ENCODE data around the gene OR2AG1.

Gene OR2AG1

GRCh38 chr11:6745018-6745417 is 37.8 kb upstream of the OR2AG1 start:
- Histone ChIP-seq H3K4me2 (ENCODE audit: insufficient read depth, low read length, poor library complexity, severe bottlenecking) (no peak overlapping the region), H2BK120ac (ENCODE audit: low read depth, low read length) (no peak overlapping the region), H3K23ac (ENCODE audit: low read depth, low read length, poor library complexity) (no peak overlapping the region), H3K9ac (ENCODE audit: low read depth, low read length, poor library complexity) (no peak overlapping the region), H4K91ac (ENCODE audit: low read depth, low read length, poor library complexity) (no peak overlapping the region), H3K27me3 (ENCODE audit: control insufficient read depth in 3 of 3, insufficient read depth in 3 of 3, low read depth in 1 of 3, low read length in 3 of 3) (no peaks in the 10 kb centered on the region), H3K79me1 (ENCODE audit: low read depth, low read length) (no peaks in the 10 kb centered on the region), H3K36me3 (replicated peaks in 1 of 2; ENCODE audit: control insufficient read depth in 2 of 2, insufficient read depth in 2 of 2, low read length in 2 of 2) (no peaks in the 10 kb centered on the region), H2BK15ac (ENCODE audit: low read length) (no peak overlapping the region), H3K4me1 (ENCODE audit: control insufficient read depth in 2 of 2, insufficient read depth in 1 of 2, low read depth in 1 of 2, low read length in 2 of 2) (no peaks in the 10 kb centered on the region), H3K27ac (replicated peaks; ENCODE audit: low read length) (no peak overlapping the region), H3K14ac (ENCODE audit: low read length) (no peak overlapping the region), H3K18ac (ENCODE audit: low read length) (no peak overlapping the region), H2BK5ac (ENCODE audit: low read length) (no peak overlapping the region), H3K4ac (ENCODE audit: low read length) (no peak overlapping the region), H4K8ac (ENCODE audit: low read depth, low read length) (no peak overlapping the region), H2AFZ (ENCODE audit: low read length) (no peak overlapping the region), H3K4me3 (ENCODE audit: low read length in 2 of 2) (no peak overlapping the region), H2BK12ac (ENCODE audit: low read length) (no peak overlapping the region), H3K9me3 (replicated peaks in 1 of 2; ENCODE audit: control insufficient read depth in 2 of 2, insufficient read depth in 1 of 2, low read depth in 1 of 2, low read length in 2 of 2) (no peaks in the 10 kb centered on the region), H2AK5ac (ENCODE audit: low read depth, low read length) (no peak overlapping the region)
- DNase-seq (ENCODE audit: low spot score) = no peak
- 100% methylated on average over 1 of the region's 4 CpGs; no CpG with 5 or more reads in 1 of the 2 donors for WGBS, 2 donors (ENCODE audit: extremely low coverage in 2 of 2, insufficient read length in 2 of 2, insufficient replicate concordance in 1 of 2)

GRCh38 chr11:6745465-6746015 is 37.3 kb upstream of the OR2AG1 start:
- no peak overlapping the region for H2BK15ac ChIP-seq (ENCODE audit: low read length)
- no peak overlapping the region for H2BK5ac ChIP-seq (ENCODE audit: low read length)
- H2AK5ac ChIP-seq (ENCODE audit: low read depth, low read length) = no peak overlapping the region
- H4K91ac ChIP-seq (ENCODE audit: low read depth, low read length, poor library complexity) = no peak overlapping the region
- H3K79me1 ChIP-seq (ENCODE audit: low read depth, low read length) = no peaks in the 10 kb centered on the region
- H3K9me3 ChIP-seq (replicated peaks in 1 of 2; ENCODE audit: control insufficient read depth in 2 of 2, insufficient read depth in 1 of 2, low read depth in 1 of 2, low read length in 2 of 2) = no peaks in the 10 kb centered on the region
- no CpG with 5 or more reads among the region's 2 CpGs for whole genome bisulfite sequencing, 2 donors (ENCODE audit: extremely low coverage in 2 of 2, insufficient read length in 2 of 2, insufficient replicate concordance in 1 of 2)
- no peak overlapping the region for H3K27ac ChIP-seq (replicated peaks; ENCODE audit: low read length)
- H3K4me3 ChIP-seq (ENCODE audit: low read length in 2 of 2) = no peak overlapping the region
- H2AFZ ChIP-seq (ENCODE audit: low read length) = no peak overlapping the region
- H3K27me3 ChIP-seq (ENCODE audit: control insufficient read depth in 3 of 3, insufficient read depth in 3 of 3, low read depth in 1 of 3, low read length in 3 of 3) = no peaks in the 10 kb centered on the region
- no peak overlapping the region for H3K4me2 ChIP-seq (ENCODE audit: insufficient read depth, low read length, poor library complexity, severe bottlenecking)
- H3K18ac ChIP-seq (ENCODE audit: low read length) = no peak overlapping the region
- no peak overlapping the region for H3K9ac ChIP-seq (ENCODE audit: low read depth, low read length, poor library complexity)
- H3K4me1 ChIP-seq (ENCODE audit: control insufficient read depth in 2 of 2, insufficient read depth in 1 of 2, low read depth in 1 of 2, low read length in 2 of 2) = no peaks in the 10 kb centered on the region
- H3K14ac ChIP-seq (ENCODE audit: low read length) = no peak overlapping the region
- H3K36me3 ChIP-seq (replicated peaks in 1 of 2; ENCODE audit: control insufficient read depth in 2 of 2, insufficient read depth in 2 of 2, low read length in 2 of 2) = no peaks in the 10 kb centered on the region
- H4K8ac ChIP-seq (ENCODE audit: low read depth, low read length) = no peak overlapping the region
- DNase-seq (ENCODE audit: low spot score) = no peak
- no peak overlapping the region for H2BK120ac ChIP-seq (ENCODE audit: low read depth, low read length)
- H3K23ac ChIP-seq (ENCODE audit: low read depth, low read length, poor library complexity) = no peak overlapping the region
- no peak overlapping the region for H2BK12ac ChIP-seq (ENCODE audit: low read length)
- H3K4ac ChIP-seq (ENCODE audit: low read length) = no peak overlapping the region

DNA sequence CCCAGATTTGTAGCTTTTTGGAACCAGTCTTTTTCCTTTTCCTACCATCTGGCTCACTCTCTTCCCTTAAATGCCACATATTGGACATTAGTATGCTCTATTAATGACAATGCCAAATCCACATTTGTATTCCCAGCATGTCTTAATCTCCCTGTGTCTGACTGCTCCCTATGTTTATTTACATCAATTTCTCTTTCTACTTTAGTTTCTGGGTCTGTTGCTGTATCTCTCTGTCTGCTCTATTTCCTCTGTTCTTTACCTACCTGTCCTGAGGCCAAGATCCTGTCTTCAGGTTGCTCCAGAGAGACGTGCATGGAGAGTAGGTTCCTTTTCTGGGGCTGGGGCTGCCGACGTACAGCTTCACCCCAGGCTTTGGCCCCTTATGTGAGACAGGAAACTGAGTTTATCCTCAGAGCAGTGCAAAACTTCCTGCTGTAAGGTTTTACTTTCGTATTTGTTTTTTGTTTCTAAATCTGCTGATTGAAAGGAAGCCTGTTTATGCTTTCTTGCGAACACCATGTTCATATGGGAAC is 36.7 kb upstream of the OR2AG1 start:
- no peak overlapping the region for H2BK5ac ChIP-seq (ENCODE audit: low read length)
- no peaks in the 10 kb centered on the region for H3K79me1 ChIP-seq (ENCODE audit: low read depth, low read length)
- no peaks in the 10 kb centered on the region for H3K4me1 ChIP-seq (ENCODE audit: control insufficient read depth in 2 of 2, insufficient read depth in 1 of 2, low read depth in 1 of 2, low read length in 2 of 2)
- no peak overlapping the region for H3K4ac ChIP-seq (ENCODE audit: low read length)
- no peak overlapping the region for H3K18ac ChIP-seq (ENCODE audit: low read length)
- H3K4me3 ChIP-seq (ENCODE audit: low read length in 2 of 2) = no peak overlapping the region
- H2BK120ac ChIP-seq (ENCODE audit: low read depth, low read length) = no peak overlapping the region
- no peak overlapping the region for H2AK5ac ChIP-seq (ENCODE audit: low read depth, low read length)
- no peak overlapping the region for H3K23ac ChIP-seq (ENCODE audit: low read depth, low read length, poor library complexity)
- no peak overlapping the region for H3K4me2 ChIP-seq (ENCODE audit: insufficient read depth, low read length, poor library complexity, severe bottlenecking)
- no peak overlapping the region for H2BK15ac ChIP-seq (ENCODE audit: low read length)
- H3K36me3 ChIP-seq (replicated peaks in 1 of 2; ENCODE audit: control insufficient read depth in 2 of 2, insufficient read depth in 2 of 2, low read length in 2 of 2) = no peaks in the 10 kb centered on the region
- no CpG with 5 or more reads among the region's 5 CpGs for WGBS, 2 donors (ENCODE audit: extremely low coverage in 2 of 2, insufficient read length in 2 of 2, insufficient replicate concordance in 1 of 2)
- no peak overlapping the region for H3K14ac ChIP-seq (ENCODE audit: low read length)
- H3K27ac ChIP-seq (replicated peaks; ENCODE audit: low read length) = no peak overlapping the region
- H2AFZ ChIP-seq (ENCODE audit: low read length) = no peak overlapping the region
- no peaks in the 10 kb centered on the region for H3K9me3 ChIP-seq (replicated peaks in 1 of 2; ENCODE audit: control insufficient read depth in 2 of 2, insufficient read depth in 1 of 2, low read depth in 1 of 2, low read length in 2 of 2)
- H2BK12ac ChIP-seq (ENCODE audit: low read length) = no peak overlapping the region
- H4K91ac ChIP-seq (ENCODE audit: low read depth, low read length, poor library complexity) = no peak overlapping the region
- DNase-seq (ENCODE audit: low spot score) = no peak
- H3K9ac ChIP-seq (ENCODE audit: low read depth, low read length, poor library complexity) = no peak overlapping the region
- H3K27me3 ChIP-seq (ENCODE audit: control insufficient read depth in 3 of 3, insufficient read depth in 3 of 3, low read depth in 1 of 3, low read length in 3 of 3) = no peaks in the 10 kb centered on the region
- H4K8ac ChIP-seq (ENCODE audit: low read depth, low read length) = no peak overlapping the region

- Histone ChIP-seq H3K27ac (replicated peaks; ENCODE audit: low read length) (no peak overlapping the region), H2BK5ac (ENCODE audit: low read length) (no peak overlapping the region), H3K27me3 (ENCODE audit: control insufficient read depth in 3 of 3, insufficient read depth in 3 of 3, low read depth in 1 of 3, low read length in 3 of 3) (no peaks in the 10 kb centered on the region), H3K79me1 (ENCODE audit: low read depth, low read length) (no peaks in the 10 kb centered on the region), H2BK15ac (ENCODE audit: low read length) (no peak overlapping the region), H3K36me3 (replicated peaks in 1 of 2; ENCODE audit: control insufficient read depth in 2 of 2, insufficient read depth in 2 of 2, low read length in 2 of 2) (no peaks in the 10 kb centered on the region), H3K14ac (ENCODE audit: low read length) (no peak overlapping the region), H3K9me3 (replicated peaks in 1 of 2; ENCODE audit: control insufficient read depth in 2 of 2, insufficient read depth in 1 of 2, low read depth in 1 of 2, low read length in 2 of 2) (no peaks in the 10 kb centered on the region), H3K9ac (ENCODE audit: low read depth, low read length, poor library complexity) (no peak overlapping the region), H3K4ac (ENCODE audit: low read length) (no peak overlapping the region), H4K8ac (ENCODE audit: low read depth, low read length) (no peak overlapping the region), H3K23ac (ENCODE audit: low read depth, low read length, poor library complexity) (no peak overlapping the region), H2AFZ (ENCODE audit: low read length) (no peak overlapping the region), H2AK5ac (ENCODE audit: low read depth, low read length) (no peak overlapping the region), H3K18ac (ENCODE audit: low read length) (no peak overlapping the region), H2BK12ac (ENCODE audit: low read length) (no peak overlapping the region), H2BK120ac (ENCODE audit: low read depth, low read length) (no peak overlapping the region), H4K91ac (ENCODE audit: low read depth, low read length, poor library complexity) (no peak overlapping the region), H3K4me3 (ENCODE audit: low read length in 2 of 2) (no peak overlapping the region), H3K4me1 (ENCODE audit: control insufficient read depth in 2 of 2, insufficient read depth in 1 of 2, low read depth in 1 of 2, low read length in 2 of 2) (no peaks in the 10 kb centered on the region), H3K4me2 (ENCODE audit: insufficient read depth, low read length, poor library complexity, severe bottlenecking) (no peak overlapping the region)
- WGBS, 2 donors (ENCODE audit: extremely low coverage in 2 of 2, insufficient read length in 2 of 2, insufficient replicate concordance in 1 of 2) = no CpG with 5 or more reads among the region's 1 CpG
- DNase-seq (ENCODE audit: low spot score) = no peak
These were observed 36.2 kb upstream of the OR2AG1 start for GRCh38 chr11:6746626-6747025.

Measured in neuronal stem cell (in vitro differentiated cells).